GM19193 (cell line): ENCODE measurements around the gene GHRL.

Source experiments
- POLR2A ChIP-seq: IDR thresholded peaks from 4 replicates; pipeline ENCODE4 v1.6.1; 2011; ENCODE audit not compliant: insufficient read depth, insufficient read length; ENCODE audit errors: extremely low read depth

GHRL gene

DNA sequence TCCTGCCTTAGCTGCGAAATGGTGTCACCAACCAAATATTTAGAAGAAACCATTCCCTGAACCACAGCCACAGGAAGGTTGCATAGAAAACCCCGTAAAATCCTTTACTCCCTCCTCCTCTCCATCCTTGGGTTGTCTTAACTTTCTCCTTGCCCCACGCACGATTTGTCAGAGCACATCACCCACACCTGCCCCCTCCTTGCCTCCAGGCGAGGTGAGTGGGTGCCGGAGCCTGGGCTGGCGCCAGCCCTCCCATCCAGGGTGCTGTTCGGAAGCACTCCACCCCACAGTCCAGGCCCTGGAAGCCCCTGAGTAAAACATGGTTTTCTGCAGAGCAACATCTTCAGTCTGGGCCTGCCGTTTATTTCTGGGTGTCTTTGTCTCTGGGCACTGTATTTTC, 3.7 kb downstream of the GHRL start:
- TF ChIP-seq POLR2A, result no peak

DNA sequence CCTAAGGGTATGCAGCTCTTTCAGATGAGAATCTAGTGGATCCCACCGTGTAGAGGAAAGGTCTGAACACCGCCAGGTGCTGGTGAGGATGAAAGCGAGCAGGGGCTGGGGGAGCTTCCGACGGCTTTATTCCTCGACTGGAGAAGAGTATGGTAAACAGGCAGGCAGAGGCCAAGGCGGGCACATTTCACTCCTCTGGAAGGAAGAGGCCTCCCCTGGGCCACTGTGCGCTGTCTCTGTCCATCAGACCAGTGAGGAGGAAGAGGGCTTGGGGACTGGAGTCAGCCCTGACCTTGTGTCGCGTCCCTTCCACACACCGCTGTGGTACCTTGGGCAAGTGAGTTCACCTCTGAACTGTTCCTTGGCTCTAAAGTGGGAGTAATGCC, 4.2 kb downstream of the GHRL start:
- no peak for TF ChIP-seq POLR2A

DNA sequence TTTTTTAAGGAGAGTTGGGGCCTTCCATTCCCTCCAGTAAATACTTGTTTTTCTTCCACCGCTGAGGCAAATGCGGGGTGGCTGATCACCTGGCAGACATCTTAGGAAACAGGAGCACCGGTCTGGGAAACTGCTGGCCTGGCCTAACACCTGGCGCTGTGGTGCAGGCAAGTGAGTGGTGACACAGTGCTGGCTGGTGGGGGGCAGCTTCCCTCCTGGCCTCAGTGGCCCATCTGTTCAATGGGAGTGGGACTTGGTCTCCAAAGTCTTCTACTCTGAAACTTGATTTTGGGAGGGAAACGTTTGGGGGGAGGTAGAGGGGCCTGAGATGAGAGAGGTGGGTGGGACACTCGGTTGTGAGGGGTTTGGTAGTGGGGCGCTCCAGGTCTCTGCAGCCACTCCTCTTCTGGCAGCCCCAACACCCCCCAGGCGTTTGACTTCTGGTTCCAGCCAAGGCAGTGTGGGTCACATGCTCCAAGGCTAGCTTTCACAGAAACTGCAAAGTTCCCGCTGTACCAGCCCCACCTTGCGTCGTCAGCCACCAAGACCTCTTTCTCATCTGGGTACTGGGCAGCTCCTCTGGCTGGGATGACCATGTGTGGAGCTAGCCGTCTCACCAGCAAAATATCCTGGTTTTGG, 4.7 kb downstream of the GHRL start:
- TF ChIP-seq POLR2A, result no peak

DNA sequence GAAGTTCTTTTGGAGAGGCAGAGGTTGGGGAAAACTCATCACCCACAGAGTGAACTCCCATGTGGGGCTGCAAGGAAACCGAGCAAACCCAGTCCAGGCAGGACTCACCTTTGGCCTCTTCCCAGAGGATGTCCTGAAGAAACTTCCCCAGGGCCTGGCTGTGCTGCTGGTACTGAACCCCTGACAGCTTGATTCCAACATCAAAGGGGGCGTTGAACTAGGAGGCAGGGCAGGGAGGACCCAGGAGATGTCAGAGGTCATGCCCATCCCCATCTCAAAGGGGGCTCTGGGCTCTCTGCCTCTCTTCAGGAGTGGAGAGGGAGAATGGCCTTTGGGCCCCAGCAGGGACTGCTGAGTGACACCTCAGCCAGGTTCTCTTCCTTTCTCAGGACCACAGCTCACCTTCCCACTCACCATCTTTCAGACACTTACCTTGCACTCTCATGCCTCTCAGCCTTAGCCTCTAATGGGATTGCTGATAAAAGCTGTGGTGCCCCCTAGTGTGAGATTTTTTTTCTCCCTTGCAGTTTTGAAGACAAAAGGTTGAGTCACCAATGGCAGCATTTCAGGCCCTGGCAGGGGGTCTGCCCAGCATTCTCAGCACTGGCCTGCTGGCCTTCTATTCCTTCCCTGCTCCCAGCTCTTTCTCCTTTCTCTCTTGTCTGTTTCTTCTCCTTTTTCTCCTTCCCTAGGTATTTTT, 6.0 kb downstream of the GHRL start:
- TF ChIP-seq POLR2A, result no peak

DNA sequence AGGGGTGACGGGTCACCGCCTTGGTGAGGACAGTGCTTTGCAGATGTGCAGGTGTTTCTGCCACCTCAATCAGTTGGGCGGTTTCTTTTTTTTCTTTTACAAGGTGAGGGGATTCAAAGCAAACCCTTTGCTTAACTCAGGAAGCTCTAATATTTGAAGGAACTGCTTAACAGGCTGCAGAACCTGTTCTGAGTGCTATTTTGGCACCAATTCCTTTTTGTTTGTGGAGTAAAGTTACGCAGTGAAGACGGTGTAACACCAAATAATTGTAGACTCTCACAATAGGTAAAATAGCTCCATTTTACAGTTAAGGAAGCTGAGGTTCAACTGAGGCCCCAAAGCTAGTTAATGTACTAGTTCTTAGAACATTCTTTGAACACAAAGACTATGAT, 6.6 kb downstream of the GHRL start:
- no peak for TF ChIP-seq POLR2A

DNA sequence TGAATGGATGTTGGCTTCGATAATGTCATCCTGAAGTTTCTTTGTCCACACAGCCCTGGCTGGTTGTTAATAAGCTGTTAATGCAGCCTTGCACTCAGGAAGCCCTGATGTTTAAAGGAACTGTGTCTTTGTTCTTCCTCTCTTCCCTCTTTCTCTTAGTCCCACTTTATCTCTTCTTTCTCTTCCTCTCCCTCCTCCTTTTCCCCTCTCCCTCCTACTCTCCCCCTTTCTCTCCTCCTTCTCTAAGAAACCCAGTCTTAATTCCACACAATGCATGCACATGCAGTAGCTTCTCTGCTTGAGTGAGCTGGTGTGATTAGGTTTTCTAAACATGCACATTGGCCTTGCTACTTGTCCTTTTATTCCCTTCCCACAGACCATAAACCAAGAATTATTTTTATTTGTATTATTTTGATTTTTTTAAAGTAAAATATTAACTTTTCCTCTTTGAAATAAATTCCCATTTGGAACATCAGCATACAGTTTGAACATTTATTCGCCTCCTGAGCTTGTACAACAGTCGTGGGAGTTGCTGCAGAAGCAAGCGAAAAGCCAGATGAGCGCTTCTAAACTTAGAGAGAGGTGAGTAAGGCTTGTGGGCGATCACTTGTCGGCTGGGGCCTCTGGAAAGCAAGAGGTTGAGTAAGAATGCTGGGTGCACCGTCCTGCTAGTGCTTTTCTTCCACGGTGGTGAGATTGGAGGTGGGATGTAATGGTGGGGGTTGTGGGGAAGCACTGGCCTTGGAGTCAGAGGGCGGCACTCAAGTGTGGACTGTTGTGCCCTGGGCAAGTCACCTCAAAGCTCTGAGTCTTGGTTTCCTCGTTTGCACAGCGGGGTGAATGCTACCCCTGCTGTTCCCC, 7.2 kb downstream of the GHRL start:
- no peak for TF ChIP-seq POLR2A

DNA sequence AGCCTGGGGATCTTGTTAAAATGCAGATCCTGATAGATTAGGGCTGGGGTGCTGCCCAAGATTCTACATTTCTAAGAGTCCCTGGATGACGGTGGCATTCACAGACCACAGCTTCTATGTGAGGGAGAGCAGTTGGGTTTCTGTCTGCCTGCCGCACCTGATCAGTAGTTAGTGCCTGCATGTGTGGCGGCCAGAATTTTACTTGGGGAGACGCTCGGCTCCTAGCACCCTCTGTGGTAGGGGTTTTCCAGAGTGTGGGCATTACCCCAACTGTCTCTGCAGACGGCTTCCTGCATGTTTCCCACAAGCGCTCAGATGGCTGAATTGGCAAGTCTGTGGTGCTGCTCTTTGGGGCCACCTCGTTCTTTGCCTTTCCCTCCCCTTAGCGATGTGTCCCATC, 8.3 kb downstream of the GHRL start:
- no peak for TF ChIP-seq POLR2A

DNA sequence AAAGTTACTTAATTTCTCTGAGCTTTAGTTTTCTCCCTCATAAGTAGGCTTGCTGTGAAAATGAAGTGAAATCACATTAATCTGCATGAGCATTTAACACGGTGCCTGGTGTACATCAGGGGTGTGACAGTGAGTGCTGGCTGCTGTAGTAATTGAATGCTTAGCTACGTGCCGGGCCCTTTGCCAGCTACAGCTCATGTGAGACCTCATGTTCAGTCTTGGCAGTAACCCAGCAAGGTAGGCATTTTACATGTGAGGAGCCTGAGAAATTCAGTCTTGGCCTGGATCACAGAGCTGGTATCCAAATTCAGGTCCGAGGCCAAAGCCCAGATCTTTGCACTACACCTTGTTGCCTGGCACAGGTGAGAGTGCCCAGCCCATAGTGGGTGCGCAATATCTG, 9.1 kb downstream of the GHRL start:
- TF ChIP-seq POLR2A, result no peak

DNA sequence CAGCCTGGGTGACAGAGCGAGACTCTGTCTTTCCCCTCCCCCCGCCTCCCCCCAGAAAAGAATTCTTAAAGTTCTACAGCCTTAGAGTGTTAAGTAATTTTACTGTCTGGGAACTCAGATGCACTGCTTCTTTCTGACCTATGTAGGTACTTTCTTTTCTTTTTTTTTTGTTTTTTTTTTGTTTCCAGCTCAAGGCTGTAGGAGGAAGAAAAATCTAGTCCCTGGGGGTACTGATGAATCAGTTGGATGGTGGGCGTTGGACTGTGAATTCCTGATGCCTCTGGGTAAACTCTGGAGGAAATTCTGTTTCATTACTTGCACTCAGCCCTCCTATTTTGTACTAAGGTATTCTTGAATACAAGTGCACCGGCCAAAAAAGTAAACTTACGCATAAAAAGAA, 10.8 kb downstream of the GHRL start:
- TF ChIP-seq POLR2A, result no peak

DNA sequence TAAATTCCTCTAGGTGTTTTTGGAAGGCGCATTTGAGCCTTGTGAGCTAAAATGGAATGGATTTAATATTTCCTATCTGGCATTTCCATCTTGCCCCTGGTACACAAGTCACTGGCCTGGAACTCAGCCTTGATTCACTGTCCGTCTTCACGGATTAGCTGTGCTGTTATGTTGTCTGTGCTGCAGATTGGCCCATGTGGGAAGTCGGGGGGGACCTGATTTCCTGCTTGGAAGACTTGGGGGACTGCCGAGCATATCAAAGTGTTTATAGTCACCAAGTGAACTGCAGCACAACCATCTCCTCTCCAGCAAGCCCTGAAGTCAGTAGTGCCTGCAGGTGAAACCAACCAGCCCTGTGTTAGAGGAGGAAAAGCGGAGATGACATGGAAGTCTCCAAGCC, 12.2 kb downstream of the GHRL start:
- no peak for TF ChIP-seq POLR2A

DNA sequence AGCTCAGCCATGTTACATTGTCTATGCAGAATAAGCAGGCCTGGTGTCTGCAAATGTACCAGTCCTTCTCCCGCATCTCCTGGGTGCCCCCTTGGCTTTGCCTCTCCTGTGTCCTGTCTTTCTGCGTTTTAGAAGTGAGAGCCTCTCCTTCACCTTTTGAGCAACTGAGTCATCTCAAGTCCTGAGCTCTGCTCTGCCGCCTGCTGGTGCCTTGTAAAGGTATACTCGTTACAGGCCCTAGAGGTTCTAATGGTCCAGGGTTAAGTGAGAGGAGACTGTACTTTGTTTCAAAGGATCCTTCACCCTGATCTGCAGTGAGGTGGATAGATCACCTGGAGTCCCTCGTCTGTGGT, 12.6 kb downstream of the GHRL start:
- no peak for TF ChIP-seq POLR2A

DNA sequence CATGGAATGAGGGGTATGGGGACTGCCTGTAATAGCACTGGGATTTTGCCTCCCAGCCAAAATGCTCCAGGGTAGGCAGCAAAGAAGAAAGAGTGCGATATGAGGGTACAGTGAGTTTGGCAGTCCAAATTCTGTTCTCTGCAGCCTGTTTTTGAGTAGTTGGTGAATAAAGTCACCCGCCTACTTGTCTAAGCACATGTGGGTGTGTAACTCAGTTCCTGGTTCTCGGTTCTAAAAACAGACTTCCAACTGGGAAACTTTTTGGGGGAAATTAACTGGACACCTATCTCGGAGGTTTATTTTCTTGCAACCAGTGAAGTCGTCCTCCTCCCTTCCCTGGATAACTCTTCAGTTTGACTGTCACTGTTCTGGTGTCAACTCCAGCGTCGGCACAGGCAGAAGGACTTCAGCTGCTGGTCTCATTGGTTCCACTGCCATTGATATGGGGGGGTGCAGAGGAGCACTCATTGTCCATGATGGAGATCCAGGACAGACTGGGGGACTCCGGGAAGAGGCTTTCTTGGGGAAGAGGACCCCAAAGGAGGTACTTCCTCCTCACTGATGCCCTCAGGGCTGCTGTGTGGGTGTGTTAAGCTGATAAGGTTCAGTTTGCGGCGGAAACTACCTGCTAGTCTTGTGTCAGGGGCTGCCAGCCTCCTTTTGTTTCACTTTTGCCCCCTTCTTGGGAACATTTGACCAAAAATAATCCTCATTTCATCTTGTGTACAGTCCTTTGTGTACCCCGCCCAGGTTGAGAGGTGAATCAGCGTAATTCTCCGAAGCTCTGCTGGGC, 13.2 kb downstream of the GHRL start:
- TF ChIP-seq POLR2A, result no peak

DNA sequence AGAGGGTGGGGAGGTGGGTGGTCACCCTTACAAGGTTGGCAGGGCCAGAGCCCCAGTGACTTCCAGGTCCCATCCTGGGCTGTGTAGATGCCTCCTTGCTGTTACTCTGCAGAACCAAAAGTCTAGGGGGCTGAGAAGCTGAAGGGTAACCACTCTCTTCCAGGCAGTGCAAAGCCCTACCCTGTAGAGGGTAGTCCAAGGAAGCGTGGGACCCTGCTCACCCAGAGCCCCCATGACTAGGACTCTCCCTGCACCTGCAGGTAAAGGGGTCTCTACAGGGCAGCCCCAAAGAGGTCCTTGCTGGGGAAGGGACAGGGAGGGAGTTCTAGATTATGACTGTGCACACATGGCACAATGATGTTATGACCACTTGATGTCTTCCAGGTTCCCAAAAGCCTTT, 14.2 kb downstream of the GHRL start:
- TF ChIP-seq POLR2A, result no peak

DNA sequence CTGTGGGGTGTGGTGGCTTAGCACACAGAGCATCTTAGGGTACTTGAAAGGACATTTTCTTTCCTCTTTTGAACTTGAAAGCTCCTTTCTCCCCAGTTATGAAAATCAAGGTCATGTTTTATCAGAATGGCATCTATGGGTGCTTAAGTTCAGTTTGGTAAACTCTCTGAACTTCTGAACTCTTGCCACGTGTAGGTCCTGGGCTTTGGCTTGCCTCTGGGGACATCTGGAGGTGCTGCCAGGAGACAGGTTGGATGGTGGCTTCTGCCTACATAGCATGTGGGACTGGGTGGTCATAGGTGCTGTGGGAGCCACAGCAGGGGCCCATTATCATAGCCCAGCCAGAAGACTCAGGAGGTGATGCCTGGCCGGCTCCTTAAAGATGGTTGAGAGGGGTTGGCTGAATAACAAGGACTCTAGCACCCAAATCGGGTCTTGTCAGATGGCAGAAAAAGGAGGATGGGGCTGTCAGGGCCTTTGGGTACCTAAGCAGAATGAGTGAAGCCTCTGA, 15.6 kb downstream of the GHRL start:
- no peak for TF ChIP-seq POLR2A

DNA sequence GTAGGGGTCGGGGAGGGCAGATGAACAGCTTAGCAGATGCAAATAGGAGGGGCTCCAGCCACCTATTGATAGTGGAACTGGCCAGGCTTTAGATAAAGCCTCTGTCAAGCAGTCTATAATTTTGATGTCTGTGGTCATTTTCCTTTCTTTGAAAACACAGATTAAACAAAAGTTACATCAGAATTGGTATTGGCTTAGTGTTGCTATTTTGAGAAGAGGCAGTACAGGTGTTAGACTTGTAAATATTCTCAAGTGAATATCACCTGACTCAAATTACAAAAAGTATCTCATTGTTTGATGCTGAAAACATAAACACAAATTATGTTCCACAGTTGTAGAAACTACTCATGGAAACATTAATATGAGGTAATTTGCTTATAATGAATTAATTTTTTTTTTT, 18.1 kb downstream of the GHRL start:
- no peak for TF ChIP-seq POLR2A
